K562 (cell line): ENCODE results near the gene HDC. TPM values are rescaled to one million over a fixed set of nuclear protein-coding genes. Genes with fewer than 3 reads are reported as not detected.
A peak's percentile ranks its signal among the peaks of the same experiment; 100 is the strongest.

Source experiments
- ATF7 ChIP-seq: fragments of 450-650 bp; IDR thresholded peaks from 2 replicates; pipeline ENCODE4 v1.7.1; 2014; ENCODE audit warnings: mild to moderate bottlenecking, moderate library complexity
- HIVEP1 ChIP-seq: fragments of 250-450 bp; sonication (Bioruptor Pico); IDR thresholded peaks from 2 replicates; pipeline ENCODE4 v1.4.0; 2020; ENCODE audit warnings: mild to moderate bottlenecking
- L3MBTL2 ChIP-seq: fragments of 450-650 bp; IDR thresholded peaks from 2 replicates; pipeline ENCODE4 v1.6.1; 2016; ENCODE audit warnings: mild to moderate bottlenecking, moderate library complexity
- NRF1 ChIP-seq, 2 experiments: fragments of 450-650 bp; IDR thresholded peaks in 1 of 2; conservative IDR thresholded peaks in 1 of 2; 2 replicates each; pipeline ENCODE4 v1.6.1; 2014; ENCODE audit warnings: mild to moderate bottlenecking in 2 of 2
- SMARCB1 ChIP-seq: IDR thresholded peaks from 2 replicates; pipeline ENCODE4 v1.6.1; 2011; ENCODE audit warnings: improper control_type of control experiment, low read depth; ENCODE audit not compliant: insufficient read length
- SPI1 ChIP-seq: IDR thresholded peaks from 2 replicates; pipeline ENCODE4 v1.6.1; 2011; ENCODE audit warnings: low read depth, low read length, control low read depth, borderline replicate concordance
- TAF9B ChIP-seq: fragments of 450-650 bp; IDR thresholded peaks from 2 replicates; pipeline ENCODE4 v1.6.1; 2018; ENCODE audit warnings: mild to moderate bottlenecking; ENCODE audit not compliant: partially characterized antibody
- XRCC4 ChIP-seq: IDR thresholded peaks from one replicate; pipeline ENCODE4 v1.6.1; 2011; ENCODE audit not compliant: insufficient read depth, insufficient read length; ENCODE audit errors: extremely low read depth
- ZNF778 ChIP-seq: fragments of 450-650 bp; formaldehyde crosslinking; IDR thresholded peaks from 2 replicates; pipeline ENCODE4 v1.4.0; 2020; ENCODE audit warnings: mild to moderate bottlenecking, moderate library complexity
- polyA plus RNA-seq, 8 experiments: library from polyadenylated mRNA; depleted of rRNA in 4 of 8; stranded (reverse) in 5 of 8; unstranded in 3 of 8; fragments of >200 nt; fragmentation: Nextera tagmentation in 2 of 8; fragmentation: Illumina TruSeq in 1 of 8; extraction: Ambion mirVana in 2 of 8; extraction: Trizol in 1 of 8; gene quantifications; 2 replicates each; pipeline versions ENCODE4 v1.2.1 to v1.2.3, GENCODE V29; 2011 to 2014; ENCODE audit warnings: inconsistent platforms in 1 of 8, missing spikeins in 1 of 8
- total RNA-seq, 7 experiments: library from RNA; depleted of rRNA in 6 of 7; stranded (reverse); fragments of >200 nt in 6 of 7; fragmentation: Illumina TruSeq in 2 of 7; extraction: Trizol in 2 of 7; gene quantifications; 2 replicates each; pipeline versions ENCODE4 v1.2.1 to v1.2.3, GENCODE V29; 2011 to 2021; ENCODE audit warnings: low replicate concordance in 1 of 7
- TF ChIP-seq, protein P1 (sequence below): fragments of 250-450 bp; sonication (Bioruptor Pico); IDR thresholded peaks from 2 replicates; pipeline ENCODE4 v1.4.0; 2020; ENCODE audit warnings: mild to moderate bottlenecking
- TF ChIP-seq, protein P2 (sequence below): fragments of 450-650 bp; conservative IDR thresholded peaks from 2 replicates; pipeline ENCODE4 v1.6.1; 2016; ENCODE audit warnings: missing genetic modification characterization, low read depth, mild to moderate bottlenecking, missing compliant biosample characterization, moderate library complexity

The HDC gene
- total and polyA plus RNA-seq, 9 of the 15 experiments (the other 6 are each of a cell fraction or from before 2014, with no cell fraction given), result 0.26 to 5.3 (median 0.99) TPM

DNA sequence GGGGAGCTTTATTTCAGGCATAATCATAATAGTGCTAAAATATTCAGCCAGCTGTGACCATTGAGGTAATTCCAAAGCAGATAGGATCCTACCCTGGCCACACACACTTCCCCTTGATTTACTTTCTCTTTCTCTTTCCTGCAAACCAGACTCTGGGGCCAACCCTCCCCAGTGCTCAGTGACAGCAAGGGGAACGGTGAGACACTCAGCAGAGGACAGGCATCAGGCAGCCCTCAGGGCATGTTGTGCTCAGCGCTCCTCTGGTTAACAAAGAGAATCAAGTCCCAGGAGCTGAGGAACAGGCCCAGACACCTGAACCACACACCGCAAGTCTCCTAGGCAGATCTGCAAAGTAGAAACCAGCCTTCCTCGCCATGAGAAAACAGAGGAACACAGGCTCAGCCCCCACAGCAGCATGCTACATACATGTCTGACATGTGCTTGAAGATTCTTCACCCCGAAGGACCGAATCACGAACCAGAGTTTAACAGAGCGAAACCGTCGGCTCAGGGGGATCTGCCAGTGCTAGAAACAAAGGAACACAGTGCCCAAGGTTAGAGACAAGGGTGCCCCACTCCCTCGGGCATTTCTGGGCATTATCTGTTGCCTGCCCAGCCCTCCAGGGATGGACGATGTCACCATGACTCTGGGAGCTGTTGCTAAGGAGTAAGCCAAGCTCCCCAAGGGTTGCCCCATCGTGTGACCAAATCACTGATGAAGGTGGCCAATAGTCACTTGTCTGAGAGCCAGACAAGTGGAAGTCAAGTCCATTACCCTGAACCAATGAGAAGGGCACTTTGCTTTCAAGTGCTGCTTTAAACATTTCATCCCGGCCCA, 17.5 kb downstream of the HDC start (continued):
- TF ChIP-seq, protein P1, sequence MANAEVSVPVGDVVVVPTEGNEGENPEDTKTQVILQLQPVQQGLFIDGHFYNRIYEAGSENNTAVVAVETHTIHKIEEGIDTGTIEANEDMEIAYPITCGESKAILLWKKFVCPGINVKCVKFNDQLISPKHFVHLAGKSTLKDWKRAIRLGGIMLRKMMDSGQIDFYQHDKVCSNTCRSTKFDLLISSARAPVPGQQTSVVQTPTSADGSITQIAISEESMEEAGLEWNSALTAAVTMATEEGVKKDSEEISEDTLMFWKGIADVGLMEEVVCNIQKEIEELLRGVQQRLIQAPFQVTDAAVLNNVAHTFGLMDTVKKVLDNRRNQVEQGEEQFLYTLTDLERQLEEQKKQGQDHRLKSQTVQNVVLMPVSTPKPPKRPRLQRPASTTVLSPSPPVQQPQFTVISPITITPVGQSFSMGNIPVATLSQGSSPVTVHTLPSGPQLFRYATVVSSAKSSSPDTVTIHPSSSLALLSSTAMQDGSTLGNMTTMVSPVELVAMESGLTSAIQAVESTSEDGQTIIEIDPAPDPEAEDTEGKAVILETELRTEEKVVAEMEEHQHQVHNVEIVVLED (CRISPR knock-in tag), result 0 out of 2 replicates have a peak, but pooled peaks have one; percentile 26
- TF ChIP-seq HIVEP1 (CRISPR knock-in tag) (0 out of 2 replicates have a peak, but pooled peaks have one; percentile 30), ATF7 (0 out of 2 replicates have a peak, but pooled peaks have one; percentile 8), XRCC4 (no peak), L3MBTL2 (peak; percentile 72), ZNF778 (CRISPR knock-in tag) (no peak), SPI1 (0 out of 2 replicates have a peak, but pooled peaks have one; percentile 9), NRF1 (conservative IDR thresholded peaks at IDR 0.05 in 1 of 2, IDR thresholded peaks at IDR 0.05 in 1 of 2) (0 out of 4 replicates have a peak, but pooled peaks of 1 of the 2 experiments have one; percentile 22), SMARCB1 (no peak), TAF9B (no peak)
- TF ChIP-seq, protein P2, sequence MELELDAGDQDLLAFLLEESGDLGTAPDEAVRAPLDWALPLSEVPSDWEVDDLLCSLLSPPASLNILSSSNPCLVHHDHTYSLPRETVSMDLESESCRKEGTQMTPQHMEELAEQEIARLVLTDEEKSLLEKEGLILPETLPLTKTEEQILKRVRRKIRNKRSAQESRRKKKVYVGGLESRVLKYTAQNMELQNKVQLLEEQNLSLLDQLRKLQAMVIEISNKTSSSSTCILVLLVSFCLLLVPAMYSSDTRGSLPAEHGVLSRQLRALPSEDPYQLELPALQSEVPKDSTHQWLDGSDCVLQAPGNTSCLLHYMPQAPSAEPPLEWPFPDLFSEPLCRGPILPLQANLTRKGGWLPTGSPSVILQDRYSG (tag), result peak; percentile 54; the same call in 1 of the 2 replicates
- TF ChIP-seq, all 486 proteins: peak for 10
